ENCODE measurements around the gene APEX2.
"Not testable (repeated sequence)": the region's sequence is repeated elsewhere in the genome, so short reads cannot be mapped to it uniquely, and the experiment has no call there.

GRCh38 chrX:54983306-54983705 lies 16.9 kb upstream of the APEX2 start:
- not testable (repeated sequence) for TF ChIP-seq CTCF (IDR thresholded peaks at IDR 0.05); MAZ (IDR thresholded peaks at IDR 0.05; ENCODE audit: borderline replicate concordance, low read depth, low read length)
